HTR-8/SVneo (cell line): ENCODE results near the gene NOPCHAP1.

ENCODE experiments used
- DNase-seq: peaks from one replicate; pipeline ENCODE4 v3.0.0; 2011; ENCODE audit warnings: low spot score, mixed read lengths; ENCODE audit not compliant: insufficient read length
- FAIRE-seq: peaks from 2 replicates; lab custom pipeline; 2011; peaks lifted over from hg19 to GRCh38; lab: Jason Lieb, UNC

Gene NOPCHAP1

DNA sequence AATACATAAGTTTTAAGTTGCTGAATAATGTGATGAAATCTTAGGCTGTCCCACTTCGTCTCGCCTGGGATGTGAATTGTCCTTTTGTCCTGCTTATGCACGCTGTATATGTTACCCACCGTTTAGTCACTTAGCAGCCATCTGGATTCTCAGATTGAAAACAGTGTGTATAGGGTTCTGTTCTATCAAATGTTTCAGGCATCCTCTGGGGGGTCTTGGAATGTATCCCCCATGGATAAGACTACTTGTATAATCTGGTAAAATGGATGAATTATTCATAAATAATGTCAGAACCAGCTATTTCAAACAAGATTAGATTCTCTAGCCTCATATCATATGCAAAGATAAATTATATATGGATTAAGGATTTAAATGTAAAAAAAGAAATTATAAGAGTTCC lies 29.4 kb downstream of the NOPCHAP1 start:
- DNase-seq (no peak), FAIRE-seq (no peak)

DNA sequence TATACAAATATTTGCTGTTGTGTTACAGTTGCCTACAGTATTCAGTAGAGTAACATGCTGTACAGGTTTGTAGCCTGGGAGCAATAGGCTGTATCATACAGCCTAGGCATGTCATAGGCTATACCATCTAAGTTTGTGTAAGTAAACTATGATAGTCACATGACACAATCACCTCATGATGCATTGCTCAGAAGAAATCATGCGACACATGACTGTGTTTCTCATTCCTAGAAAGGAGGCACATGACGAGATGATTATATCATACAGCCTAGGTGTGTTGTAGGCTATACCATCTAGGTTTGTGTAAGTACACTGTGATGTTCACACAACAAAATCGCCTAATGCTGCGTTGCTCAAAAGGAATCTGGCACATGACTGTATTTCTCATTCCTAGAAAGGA lies 31.9 kb downstream of the NOPCHAP1 start:
- no peak for DNase-seq

DNA sequence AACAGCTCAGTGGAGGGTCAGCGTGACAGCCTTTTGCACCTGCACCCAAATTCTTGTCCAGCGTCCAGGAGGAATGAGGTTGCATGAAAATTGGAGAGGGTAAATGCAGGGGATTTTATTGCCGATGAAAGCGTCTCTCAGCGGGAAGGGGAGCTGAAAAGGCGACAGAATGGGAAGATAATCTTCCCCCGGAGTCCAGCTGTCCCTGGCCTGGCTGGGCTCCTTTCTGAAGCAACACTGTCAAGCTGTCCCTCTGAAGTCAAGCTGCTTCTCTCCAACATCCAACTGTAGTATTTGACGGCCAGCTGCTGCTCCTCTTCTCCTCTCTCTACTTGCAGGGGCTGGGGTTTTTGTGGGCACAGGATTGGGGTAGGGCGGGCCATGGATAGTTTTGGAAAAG lies 32.7 kb downstream of the NOPCHAP1 start:
- FAIRE-seq (no peak), DNase-seq (no peak)

More for the DNA sequence above, 31.9 kb downstream of the NOPCHAP1 start:
- no peak for FAIRE-seq

DNA sequence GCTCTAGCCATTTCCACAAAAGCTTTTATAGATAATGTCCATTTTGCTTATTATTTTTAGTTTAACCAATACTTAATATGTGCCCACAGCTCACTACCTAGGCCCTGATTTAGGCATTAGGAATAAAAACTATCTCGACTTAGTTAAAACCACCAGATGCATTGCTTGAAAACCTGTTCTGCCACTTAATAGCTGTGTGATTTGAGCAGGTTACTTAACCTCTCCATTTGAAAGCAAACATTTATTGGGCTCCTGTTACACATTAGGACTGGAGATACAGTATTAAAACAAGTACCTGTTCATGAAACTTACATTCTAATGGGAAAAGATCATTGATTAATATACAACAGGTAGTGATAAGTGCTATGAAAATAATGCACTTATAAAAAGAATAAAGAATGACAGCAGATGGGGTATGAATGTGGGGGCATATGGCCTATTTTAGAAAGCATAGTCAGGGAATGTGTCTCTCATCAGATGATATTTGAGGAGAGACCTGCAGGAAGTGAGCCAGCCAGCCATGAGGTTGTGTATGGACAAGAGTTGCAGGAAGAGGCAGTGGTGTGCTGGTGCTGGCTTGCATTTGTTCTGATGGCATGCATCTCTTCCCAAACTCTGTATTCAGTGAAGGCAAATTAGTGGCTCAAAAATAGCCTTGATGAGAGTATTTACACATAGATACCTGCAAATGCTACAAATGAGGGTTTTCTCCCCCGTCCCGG lies 34.3 kb downstream of the NOPCHAP1 start:
- DNase-seq (no peak), FAIRE-seq (no peak)

DNA sequence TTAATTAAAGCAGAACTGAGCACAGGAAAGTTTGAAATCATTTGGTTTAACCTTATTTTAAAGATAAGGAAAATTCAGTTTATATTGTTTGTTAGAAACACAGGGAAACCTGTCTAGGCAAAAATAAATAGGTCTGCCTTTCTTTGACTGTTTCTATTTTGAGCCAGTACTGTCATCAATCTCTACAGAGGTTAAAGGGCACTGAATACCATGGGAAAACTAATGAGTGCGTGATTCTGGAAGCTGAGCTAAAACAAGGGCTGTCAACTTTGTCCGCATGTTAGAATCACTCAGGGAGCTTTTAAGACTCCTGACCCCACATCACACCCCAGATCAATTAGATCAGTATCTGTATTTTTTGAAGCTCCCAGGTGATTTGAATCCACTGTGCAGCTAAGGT lies 38.8 kb downstream of the NOPCHAP1 start:
- DNase-seq (no peak), FAIRE-seq (no peak)

DNA sequence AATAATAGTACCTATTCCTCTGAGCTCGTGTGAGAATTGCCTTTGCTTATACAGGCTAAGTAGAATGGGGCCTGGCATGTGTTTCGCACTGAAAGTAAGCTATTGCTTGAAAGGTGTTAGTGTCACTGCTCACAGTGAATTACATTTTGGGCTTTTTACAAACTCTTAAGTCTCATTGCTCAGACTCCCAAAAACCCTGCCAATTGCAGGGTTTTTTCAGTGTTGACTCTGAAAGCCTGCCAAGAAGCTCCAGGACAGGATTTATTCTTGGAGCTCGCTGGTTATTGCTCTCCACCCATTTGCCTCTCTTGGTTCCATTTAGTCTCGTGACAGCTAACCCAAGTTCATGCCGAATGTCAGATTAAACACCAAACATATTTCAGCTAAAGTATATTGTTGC lies 39.8 kb downstream of the NOPCHAP1 start:
- FAIRE-seq, result no peak
- no peak for DNase-seq

DNA sequence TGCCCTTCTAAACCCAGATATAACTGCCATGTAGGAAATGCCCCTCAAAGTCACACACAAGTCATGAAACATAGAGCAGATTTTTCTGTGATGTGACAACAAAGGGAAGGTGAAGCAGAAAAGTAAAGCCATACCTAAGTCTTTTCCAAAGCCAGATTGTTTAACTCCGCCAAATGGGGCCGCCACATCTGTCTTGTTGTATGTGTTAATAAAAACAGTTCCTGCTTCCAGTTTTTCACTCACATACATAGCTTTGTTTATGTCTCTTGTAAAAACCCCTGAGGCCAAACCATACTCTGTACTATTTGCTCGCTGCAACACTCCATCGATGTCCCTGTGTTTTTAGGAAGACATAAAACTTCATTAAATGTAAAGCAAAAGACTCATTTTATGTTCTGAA lies 40.3 kb downstream of the NOPCHAP1 start:
- FAIRE-seq (no peak), DNase-seq (no peak)

DNA sequence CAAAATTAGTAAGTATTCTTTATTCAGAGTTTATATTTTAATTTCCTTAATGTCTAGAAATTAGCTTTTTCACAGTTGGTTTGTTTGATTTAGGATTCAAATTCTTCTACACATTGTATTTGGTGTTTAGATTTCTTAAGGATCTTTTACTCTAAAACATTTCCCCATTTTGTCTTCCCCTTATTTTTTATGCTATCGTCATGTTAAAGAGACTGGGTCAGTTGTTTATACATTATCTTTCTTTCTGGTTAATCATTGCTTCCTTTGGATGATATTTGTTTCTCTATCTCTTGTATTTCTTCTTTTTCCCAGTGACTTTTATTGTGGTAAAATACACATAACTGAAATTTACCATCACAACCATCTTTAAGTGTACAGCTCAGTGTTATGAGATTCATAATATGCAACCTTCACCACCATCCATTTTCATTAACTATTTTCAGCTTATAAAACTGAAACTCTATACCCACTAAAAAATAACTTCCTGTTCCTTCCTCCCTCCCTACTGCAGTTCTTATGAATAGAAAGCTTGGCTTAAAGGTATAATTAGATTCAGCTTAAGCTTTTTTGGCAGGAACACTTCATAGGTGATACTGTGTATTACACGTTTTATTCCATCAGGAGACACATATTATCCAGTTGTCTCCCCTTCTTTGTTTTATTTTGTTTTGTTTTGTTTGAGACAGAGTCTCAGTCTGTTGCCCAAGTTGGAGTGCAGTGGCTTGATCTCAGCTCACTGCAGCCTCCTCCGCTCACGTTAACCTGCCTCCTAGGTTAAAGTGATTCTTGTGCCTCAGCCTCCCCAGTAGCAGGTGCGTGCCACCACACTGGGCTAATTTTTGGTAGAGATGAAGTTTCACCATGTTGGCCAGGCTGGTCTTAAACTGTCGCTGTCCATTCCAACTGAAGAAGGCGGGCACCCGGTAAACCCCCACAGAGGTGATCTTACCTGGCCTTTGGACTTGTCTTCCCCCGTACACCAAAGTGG lies 45.0 kb downstream of the NOPCHAP1 start:
- DNase-seq, result no peak
- FAIRE-seq, result no peak

DNA sequence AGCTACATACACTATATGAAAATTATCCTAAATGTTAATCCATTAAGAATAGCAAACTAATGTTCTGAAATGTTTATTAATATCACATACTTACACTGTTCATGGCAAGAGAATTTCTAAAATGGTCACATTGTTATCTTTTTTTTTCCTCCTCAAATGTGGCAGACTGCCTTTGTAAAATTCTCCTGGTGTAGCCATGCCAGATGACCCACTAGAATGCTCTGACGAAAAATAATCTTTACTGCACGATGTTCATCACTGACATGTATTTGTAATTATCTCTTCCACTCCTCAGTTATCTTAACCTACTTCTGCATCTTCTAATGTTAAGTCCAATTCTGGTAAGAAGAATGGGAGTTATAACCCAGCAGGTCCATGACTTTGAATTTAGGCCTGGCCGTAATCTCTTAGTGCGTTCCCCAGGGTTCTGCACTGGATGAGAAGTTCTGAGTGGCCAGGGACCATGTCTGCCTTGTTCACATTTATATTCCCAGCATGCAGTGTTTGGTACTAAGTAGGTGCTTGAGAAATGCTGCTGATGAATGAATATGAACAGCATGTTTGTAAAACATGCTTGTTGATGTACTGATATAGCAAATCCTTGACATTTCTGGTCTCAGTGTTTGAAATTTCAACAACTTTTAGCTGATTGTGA lies 46.7 kb downstream of the NOPCHAP1 start:
- FAIRE-seq, result no peak
- DNase-seq, result no peak

DNA sequence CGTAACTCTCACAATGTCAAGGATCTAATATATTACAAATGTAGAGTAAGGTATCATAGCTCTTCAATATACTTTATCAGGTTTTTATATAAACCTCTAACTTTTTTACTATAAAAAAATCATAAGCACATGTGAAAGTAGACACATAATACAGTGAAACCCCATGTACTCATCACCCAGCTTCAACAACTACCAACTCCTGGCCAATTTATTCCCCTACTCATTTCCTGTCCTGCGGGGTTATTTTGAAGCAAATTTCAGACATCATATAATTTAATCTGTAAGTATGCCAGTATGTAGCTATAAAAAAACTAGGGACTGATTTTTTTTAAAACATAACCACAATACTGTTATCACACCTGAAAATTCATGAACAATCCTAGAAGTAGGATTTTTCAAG lies 47.7 kb downstream of the NOPCHAP1 start:
- FAIRE-seq, result no peak

More for the DNA sequence above, 47.7 kb downstream of the NOPCHAP1 start:
- no peak for DNase-seq
